ENCODE data around the gene POLR1A. TPM values are rescaled to one million over a fixed set of nuclear protein-coding genes. Genes with fewer than 3 reads are reported as not detected.

The POLR1A gene
- total RNA-seq, 1 experiment from 2014 or later: 62.7 TPM

GRCh38 chr2:86032861-86033595 is 72.7 kb downstream of the POLR1A start:
- Mint-ChIP-seq H3K9me3 (no peaks in the 10 kb centered on the region), H3K27ac (peak overlapping the region in 2 of 3 experiments; percentile 23 to 84; a peak in 2 of 7 replicates), H3K4me3 (no peak overlapping the region), H3K36me3 (ENCODE audit: insufficient read depth in 1 of 3, low read depth in 3 of 3) (peaks cover 38 to 92% (median 84%) of the 10 kb centered on the region in 3 experiments; a peak in 6 of 7 replicates), H3K4me1 (peaks cover 2 to 8% of the 10 kb centered on the region in 2 experiments; a peak in 2 of 4 replicates), H3K27me3 (ENCODE audit: low read depth) (no peaks in the 10 kb centered on the region)
- Histone ChIP-seq H3K23ac (ENCODE audit: insufficient read length, low read depth, low read length) (no peak overlapping the region), H3K4me1 (ENCODE audit: insufficient read depth, low read length) (no peaks in the 10 kb centered on the region), H4K91ac (ENCODE audit: insufficient read length, low read depth, low read length) (no peak overlapping the region), H3K14ac (ENCODE audit: insufficient read depth, low read length) (no peak overlapping the region), H3K18ac (ENCODE audit: insufficient read length, low read depth, low read length) (no peak overlapping the region), H2BK120ac (ENCODE audit: low read depth, low read length, poor library complexity, severe bottlenecking) (no peak overlapping the region), H3K4ac (ENCODE audit: low read depth, low read length) (no peak overlapping the region), H2BK15ac (ENCODE audit: low read depth, low read length) (no peak overlapping the region), H2BK20ac (ENCODE audit: low read depth, low read length, poor library complexity, severe bottlenecking) (no peak overlapping the region), H3K56ac (ENCODE audit: insufficient read length, low read depth, low read length) (no peak overlapping the region), H2AFZ (ENCODE audit: low read length) (no peak overlapping the region), H3K23me2 (ENCODE audit: insufficient read length, low read depth, low read length, poor library complexity, severe bottlenecking) (no peaks in the 10 kb centered on the region), H2BK12ac (ENCODE audit: insufficient read length, low read depth, low read length) (no peak overlapping the region), H3K4me2 (ENCODE audit: insufficient read depth, insufficient read length, low read length) (no peak overlapping the region), H3K27me3 (ENCODE audit: insufficient read depth, low read length) (no peaks in the 10 kb centered on the region), H3T11ph (ENCODE audit: low read length) (no peak overlapping the region), H4K8ac (replicated peaks; ENCODE audit: insufficient read length, low read depth, low read length) (no peak overlapping the region), H3K79me2 (ENCODE audit: insufficient read depth, low read length) (no peaks in the 10 kb centered on the region), H2AK5ac (ENCODE audit: insufficient read length, low read length) (no peak overlapping the region), H3K79me1 (ENCODE audit: insufficient read depth, low read depth, low read length, poor library complexity, severe bottlenecking) (no peaks in the 10 kb centered on the region), H4K5ac (ENCODE audit: insufficient read length, low read depth, low read length) (no peak overlapping the region), H3K9me3 (ENCODE audit: control insufficient read depth, low read depth, low read length) (no peaks in the 10 kb centered on the region), H3K27ac (ENCODE audit: insufficient read length, low read depth, low read length) (no peak overlapping the region), H4K20me1 (ENCODE audit: control insufficient read depth, insufficient read depth, insufficient read length) (no peaks in the 10 kb centered on the region), H3K9ac (ENCODE audit: extremely low read depth, insufficient read length, low read length) (no peak overlapping the region), H2BK5ac (ENCODE audit: insufficient read length, low read length) (no peak overlapping the region)
- WGBS (ENCODE audit: extremely low coverage, insufficient read length, low lambda C conversion rate): no CpG with 5 or more reads among the region's 11 CpGs
- DNase-seq: no peak
- no peak for TF ChIP-seq CTCF (conservative IDR thresholded peaks at IDR 0.05)
